Epithelial cell of alveolus of lung (primary cell): ENCODE data around the gene HTD2. TPM values are rescaled to one million over a fixed set of nuclear protein-coding genes. Genes with fewer than 3 reads are reported as not detected.

Experiments
- total RNA-seq: library from RNA; depleted of rRNA; stranded (reverse); fragments of >200 nt; gene quantifications from 2 replicates; pipeline ENCODE4 v1.2.1, GENCODE V29; 2015

The HTD2 gene
- total RNA-seq, result 4.6 and 5.0 TPM in 2 replicates

DNA sequence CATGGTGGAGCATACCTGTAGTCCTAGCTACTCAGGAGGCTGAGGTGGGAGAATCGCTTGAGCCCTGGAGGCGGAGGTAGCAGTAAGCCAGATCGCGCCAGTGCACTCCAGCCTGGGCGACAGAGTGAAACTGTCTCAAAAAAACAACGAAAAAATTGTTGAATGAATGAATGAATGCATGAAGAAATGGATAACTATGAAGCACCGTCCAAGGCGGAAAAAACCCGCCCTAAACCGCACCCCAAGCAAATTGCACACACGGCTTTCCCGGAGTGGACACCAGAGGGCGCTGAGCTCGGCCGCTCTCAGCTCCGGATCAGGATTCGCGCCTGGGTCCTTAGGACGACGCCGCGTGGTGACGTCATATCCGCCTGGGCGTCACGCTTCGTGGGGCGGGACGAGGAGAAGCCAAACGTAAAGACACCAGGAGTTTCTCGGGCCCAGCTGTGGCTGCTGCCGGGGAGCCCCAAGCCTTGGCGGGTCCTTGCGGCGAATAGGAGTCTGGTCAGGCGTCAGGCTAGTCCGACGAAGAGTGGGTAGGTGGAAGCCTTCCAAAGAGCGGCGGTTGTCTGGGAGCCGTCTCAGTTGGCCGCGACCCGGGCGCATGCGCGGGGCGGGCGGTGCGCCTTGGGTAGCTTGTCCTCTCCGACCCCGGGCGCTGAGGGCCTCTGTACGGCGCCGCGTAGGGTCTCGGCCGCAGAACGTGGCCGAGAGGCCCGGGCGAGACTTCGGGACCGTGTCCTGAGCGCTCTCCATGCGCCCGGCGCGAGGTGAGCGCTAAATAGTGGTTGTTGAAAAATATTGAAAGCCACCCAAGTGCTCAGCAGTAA lies at the start of gene HTD2, which contains the start of gene RPP14:
HTD2 (plus strand) TSS at position 639 of the 830 bp plus-strand sequence. CDS start 11,094 bp downstream, outside the sequence.
RPP14 (plus strand) TSS at position 364 of the 830 bp plus-strand sequence. CDS start 4,085 bp downstream, outside the sequence.

GRCh38 chr3:58332575-58333188 lies 26.4 kb downstream of the HTD2 start, which contains the start of gene PXK:
Gene PXK, plus strand, starts transcription at chr3:58332892. Its CDS starts 97 bp downstream, at chr3:58332989.

Other genes starting within 250 kb of the HTD2 start
- gene DNASE1L3, start 95.5 kb upstream of the HTD2 start, total RNA-seq, result not detected in 2 replicates
- 7.2 and 8.0 TPM in 2 replicates for gene ABHD6, start 68.7 kb upstream of the HTD2 start, total RNA-seq
- gene RPP14, start 275 bp upstream of the HTD2 start, total RNA-seq, result 10.6 and 10.7 TPM in 2 replicates
- 31.2 and 35.6 TPM in 2 replicates for gene PXK, start 26.4 kb downstream of the HTD2 start, total RNA-seq
- 68.0 and 108 TPM in 2 replicates for gene PDHB, start 127.3 kb downstream of the HTD2 start, total RNA-seq
- 10.0 and 10.9 TPM in 2 replicates for gene KCTD6, start 185.6 kb downstream of the HTD2 start, total RNA-seq
- 3.1 and 9.1 TPM in 2 replicates for gene ACOX2, start 230.7 kb downstream of the HTD2 start, total RNA-seq